Astrocyte (in vitro differentiated cells and primary cell): ENCODE results near the gene DZIP1. TPM values are rescaled to one million over a fixed set of nuclear protein-coding genes. Genes with fewer than 3 reads are reported as not detected.
A peak's percentile ranks its signal among the peaks of the same experiment; 100 is the strongest.
"Not testable (repeated sequence)": the region's sequence is repeated elsewhere in the genome, so short reads cannot be mapped to it uniquely, and the experiment has no call there.

Experiments used
- DNase-seq: peaks from one replicate; pipeline ENCODE4 v3.0.0-alpha.2; 2010; ENCODE audit warnings: low read depth
- FAIRE-seq: peaks from 2 replicates; lab custom pipeline; 2011; peaks lifted over from hg19 to GRCh38; lab: Jason Lieb, UNC
- H2AFZ ChIP-seq: 2 replicates; pipeline ENCODE4 v1.6.0; 2012; ENCODE audit warnings: low read depth, low read length, inconsistent platforms
- H3K27ac ChIP-seq: 2 replicates; pipeline ENCODE4 v1.5.1; 2011; ENCODE audit warnings: low read depth, low read length, inconsistent platforms
- H3K27me3 ChIP-seq: 2 replicates; pipeline ENCODE4 v1.6.0; 2011; ENCODE audit warnings: low read length, inconsistent platforms; ENCODE audit not compliant: insufficient read depth
- H3K36me3 ChIP-seq: 2 replicates; pipeline ENCODE4 v1.5.1; 2011; ENCODE audit warnings: low read length, inconsistent platforms; ENCODE audit not compliant: insufficient read depth
- H3K4me1 ChIP-seq: 2 replicates; pipeline ENCODE4 v1.5.1; 2011; ENCODE audit warnings: low read length, inconsistent platforms; ENCODE audit not compliant: insufficient read depth
- H3K4me2 ChIP-seq: 2 replicates; pipeline ENCODE4 v1.6.0; 2012; ENCODE audit warnings: low read length, inconsistent platforms
- H3K4me3 ChIP-seq: 2 replicates; pipeline ENCODE4 v1.5.1; 2011; ENCODE audit warnings: low read depth, mild to moderate bottlenecking, low read length, inconsistent platforms; ENCODE audit not compliant: insufficient read depth
- H3K79me2 ChIP-seq: 2 replicates; pipeline ENCODE4 v1.6.0; 2012; ENCODE audit warnings: mild to moderate bottlenecking, low read length, inconsistent platforms; ENCODE audit not compliant: insufficient read depth
- H3K9ac ChIP-seq: 2 replicates; pipeline ENCODE4 v1.6.0; 2012; ENCODE audit warnings: mild to moderate bottlenecking, low read length, inconsistent platforms
- H3K9me3 ChIP-seq: 2 replicates; pipeline ENCODE4 v1.5.1; 2012; ENCODE audit warnings: low read depth, mild to moderate bottlenecking, low read length, inconsistent platforms; ENCODE audit not compliant: insufficient read depth
- H4K20me1 ChIP-seq: 2 replicates; pipeline ENCODE4 v1.6.0; 2012; ENCODE audit warnings: low read length, inconsistent platforms; ENCODE audit not compliant: insufficient read depth
- H3K27ac Mint-ChIP-seq: one replicate; pipeline ENCODE4 v1.8.0; 2021; ENCODE audit warnings: mild to moderate bottlenecking, mixed read lengths; ENCODE audit not compliant: unreplicated experiment
- H3K27me3 Mint-ChIP-seq: one replicate; pipeline ENCODE4 v1.8.0; 2021; ENCODE audit warnings: low read depth, mixed read lengths; ENCODE audit not compliant: unreplicated experiment
- H3K36me3 Mint-ChIP-seq: one replicate; pipeline ENCODE4 v1.8.0; 2021; ENCODE audit warnings: low read depth, mixed read lengths; ENCODE audit not compliant: unreplicated experiment
- H3K4me1 Mint-ChIP-seq: one replicate; pipeline ENCODE4 v1.8.0; 2021; ENCODE audit warnings: low read depth, mixed read lengths; ENCODE audit not compliant: unreplicated experiment
- H3K4me3 Mint-ChIP-seq: one replicate; pipeline ENCODE4 v1.8.0; 2021; ENCODE audit warnings: mild to moderate bottlenecking, moderate library complexity, mixed read lengths; ENCODE audit not compliant: unreplicated experiment
- H3K9me3 Mint-ChIP-seq: one replicate; pipeline ENCODE4 v1.8.0; 2021; ENCODE audit warnings: mild to moderate bottlenecking, mixed read lengths; ENCODE audit not compliant: unreplicated experiment
- EZH2 ChIP-seq: IDR thresholded peaks from 2 replicates; pipeline ENCODE4 v1.6.1; 2012; ENCODE audit warnings: mild to moderate bottlenecking, low read length, inconsistent platforms; ENCODE audit not compliant: insufficient read depth
- total RNA-seq: library from RNA; stranded (reverse); gene quantifications from 2 replicates; pipeline ENCODE4 v1.2.1, GENCODE V29; 2021
- TF ChIP-seq, protein P1 (sequence below): IDR thresholded peaks from 2 replicates; pipeline ENCODE4 v1.5.1; 2011; ENCODE audit warnings: low read depth, mild to moderate bottlenecking, inconsistent platforms, low read length, moderate library complexity; ENCODE audit not compliant: insufficient read depth

DZIP1 gene
- total RNA-seq, 1 donor from 2014 or later: 52.4 TPM

DNA sequence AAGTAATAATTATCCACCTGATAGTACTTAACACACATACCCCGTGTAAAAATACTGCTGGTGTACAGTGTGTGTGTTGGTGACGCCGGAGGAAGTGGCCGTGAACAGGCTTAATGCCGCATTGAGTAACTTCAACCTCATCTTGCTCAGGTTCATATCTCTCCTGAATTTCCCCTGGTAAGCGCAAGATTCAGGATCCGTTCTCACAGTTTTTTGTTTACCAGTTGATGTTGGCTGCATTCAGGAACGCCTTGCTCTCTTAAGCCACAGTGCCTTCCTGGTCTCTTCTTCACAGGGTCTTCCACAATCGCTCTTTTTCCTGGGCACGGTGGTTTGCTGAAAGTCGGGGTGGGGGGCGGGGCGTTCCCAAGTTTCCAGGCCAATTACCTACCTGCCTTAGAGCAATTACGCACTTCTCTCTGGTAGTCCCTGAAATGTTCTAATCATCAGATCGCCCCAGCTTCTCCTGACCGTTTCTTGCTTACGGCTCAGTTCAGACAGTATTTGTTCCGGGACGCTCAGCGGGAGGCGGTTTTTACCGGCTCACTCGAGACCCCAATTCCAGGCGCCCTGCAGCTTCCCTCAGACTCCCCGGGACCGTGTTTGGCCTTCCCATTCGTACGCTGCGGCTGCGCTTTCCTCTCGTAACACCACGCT lies 31.7 kb upstream of the DZIP1 start:
- peaks cover 18% of the 10 kb centered on the region for H3K4me1 Mint-ChIP-seq

DNA sequence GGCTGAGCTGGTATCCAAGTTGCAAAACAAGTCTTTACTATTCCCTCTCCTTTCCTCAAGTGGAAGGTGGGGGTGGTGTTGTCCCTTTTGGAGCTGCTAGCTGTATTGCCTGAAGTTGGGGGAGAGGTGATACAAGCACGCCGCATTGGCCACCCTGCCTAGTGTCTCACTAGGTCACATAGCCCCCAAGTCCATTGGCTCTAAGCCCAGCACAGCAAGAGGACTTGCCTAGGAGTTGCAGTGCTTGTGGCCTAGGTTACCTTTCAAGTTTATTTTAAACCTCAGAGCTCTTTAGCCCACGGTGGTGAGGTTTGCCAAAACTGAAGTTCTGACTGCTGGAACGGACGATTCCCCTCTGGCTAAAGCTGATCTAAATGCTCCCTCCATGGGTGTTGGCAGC lies 27.1 kb upstream of the DZIP1 start:
- H3K4me1 ChIP-seq: no peaks in the 10 kb centered on the region
- no peak overlapping the region for H3K27ac ChIP-seq
- no peaks in the 10 kb centered on the region for H3K36me3 ChIP-seq
- FAIRE-seq: no peak
- H3K9me3 ChIP-seq: peaks cover 4% of the 10 kb centered on the region
- no peak overlapping the region for H2AFZ ChIP-seq
- Mint-ChIP-seq H3K9me3 (peaks cover 19% of the 10 kb centered on the region), H3K4me3 (no peak overlapping the region), H3K36me3 (peaks cover 7% of the 10 kb centered on the region), H3K27ac (no peak overlapping the region), H3K27me3 (no peaks in the 10 kb centered on the region), H3K4me1 (no peaks in the 10 kb centered on the region)
- no peak for DNase-seq
- no peak overlapping the region for H3K4me2 ChIP-seq
- H3K4me3 ChIP-seq: no peak overlapping the region
- no peak for TF ChIP-seq EZH2
- TF ChIP-seq, protein P1, sequence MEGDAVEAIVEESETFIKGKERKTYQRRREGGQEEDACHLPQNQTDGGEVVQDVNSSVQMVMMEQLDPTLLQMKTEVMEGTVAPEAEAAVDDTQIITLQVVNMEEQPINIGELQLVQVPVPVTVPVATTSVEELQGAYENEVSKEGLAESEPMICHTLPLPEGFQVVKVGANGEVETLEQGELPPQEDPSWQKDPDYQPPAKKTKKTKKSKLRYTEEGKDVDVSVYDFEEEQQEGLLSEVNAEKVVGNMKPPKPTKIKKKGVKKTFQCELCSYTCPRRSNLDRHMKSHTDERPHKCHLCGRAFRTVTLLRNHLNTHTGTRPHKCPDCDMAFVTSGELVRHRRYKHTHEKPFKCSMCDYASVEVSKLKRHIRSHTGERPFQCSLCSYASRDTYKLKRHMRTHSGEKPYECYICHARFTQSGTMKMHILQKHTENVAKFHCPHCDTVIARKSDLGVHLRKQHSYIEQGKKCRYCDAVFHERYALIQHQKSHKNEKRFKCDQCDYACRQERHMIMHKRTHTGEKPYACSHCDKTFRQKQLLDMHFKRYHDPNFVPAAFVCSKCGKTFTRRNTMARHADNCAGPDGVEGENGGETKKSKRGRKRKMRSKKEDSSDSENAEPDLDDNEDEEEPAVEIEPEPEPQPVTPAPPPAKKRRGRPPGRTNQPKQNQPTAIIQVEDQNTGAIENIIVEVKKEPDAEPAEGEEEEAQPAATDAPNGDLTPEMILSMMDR: no peak
- H4K20me1 ChIP-seq: no peaks in the 10 kb centered on the region
- H3K9ac ChIP-seq: no peak overlapping the region
- H3K79me2 ChIP-seq: peaks cover 3% of the 10 kb centered on the region
- H3K27me3 ChIP-seq: no peaks in the 10 kb centered on the region

More for the DNA sequence above, 31.7 kb upstream of the DZIP1 start:
- Mint-ChIP-seq H3K27me3 (no peaks in the 10 kb centered on the region), H3K9me3 (no peaks in the 10 kb centered on the region), H3K27ac (peak overlapping the region; percentile 78), H3K36me3 (peaks cover 2% of the 10 kb centered on the region), H3K4me3 (peak overlapping the region; percentile 96)
- peaks cover 45% of the 10 kb centered on the region for H3K79me2 ChIP-seq
- peaks cover 36% of the 10 kb centered on the region for H4K20me1 ChIP-seq
- H3K4me1 ChIP-seq: peaks cover 10% of the 10 kb centered on the region
- H3K9ac ChIP-seq: peak overlapping the region; percentile 94
- H3K9me3 ChIP-seq: no peaks in the 10 kb centered on the region
- no peaks in the 10 kb centered on the region for H3K36me3 ChIP-seq
- peak overlapping the region; percentile 99 for H2AFZ ChIP-seq
- H3K4me2 ChIP-seq: peak overlapping the region; percentile 87
- H3K4me3 ChIP-seq: peak overlapping the region; percentile 94
- peak overlapping the region; percentile 94 for H3K27ac ChIP-seq
- no peaks in the 10 kb centered on the region for H3K27me3 ChIP-seq
- DNase-seq: peak; percentile 47
- TF ChIP-seq, protein P1: no peak
- TF ChIP-seq EZH2: no peak
- FAIRE-seq: peak; percentile 67

DNA sequence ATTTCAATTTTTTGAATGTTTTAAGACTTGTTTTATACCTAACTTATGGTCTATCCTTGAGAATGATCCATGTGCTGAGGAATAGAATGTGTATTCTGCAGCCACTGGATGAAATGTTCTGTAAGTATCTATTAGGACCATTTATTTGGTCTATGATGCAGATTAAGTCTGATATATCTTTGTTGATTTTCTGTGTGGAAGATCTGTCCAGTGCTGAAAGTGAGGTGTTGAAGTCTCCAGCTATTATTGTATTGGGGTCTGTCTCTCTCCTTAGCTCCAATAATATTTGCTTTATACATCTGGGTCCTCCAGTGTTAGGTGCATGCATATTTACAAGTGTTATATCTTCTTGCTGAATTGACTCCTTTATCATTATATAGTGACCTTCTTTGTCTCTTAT lies 22.7 kb upstream of the DZIP1 start:
- not testable (repeated sequence) for FAIRE-seq, H3K79me2 ChIP-seq, H4K20me1 ChIP-seq, H3K27me3 ChIP-seq, H3K4me1 ChIP-seq, H3K27ac ChIP-seq, H3K9me3 ChIP-seq, H3K27ac Mint-ChIP-seq, H3K27me3 Mint-ChIP-seq, H3K36me3 Mint-ChIP-seq, H3K4me1 Mint-ChIP-seq, H2AFZ ChIP-seq, H3K4me3 Mint-ChIP-seq, H3K4me3 ChIP-seq, H3K9ac ChIP-seq, H3K36me3 ChIP-seq, H3K4me2 ChIP-seq, DNase-seq
- peaks cover 21% of the 10 kb centered on the region for H3K9me3 Mint-ChIP-seq
